SK-N-SH (cell line): ENCODE measurements around the gene PRICKLE1. TPM values are rescaled to one million over a fixed set of nuclear protein-coding genes. Genes with fewer than 3 reads are reported as not detected.

ENCODE experiments used
- CTCF ChIA-PET: fragments of 300-600, 350-600 bp; formaldehyde crosslinking; extraction: SDS; loops from one replicate; lab custom pipeline; 2021; lab: Yijun Ruan, JAX
- POLR2A ChIA-PET: fragments of 350-600 bp; sonication (Branson Sonifier 250); formaldehyde crosslinking; extraction: SDS; loops from one replicate; lab custom pipeline; 2020; ENCODE audit warnings: antibody characterized with exemption, inconsistent platforms; lab: Yijun Ruan, JAX
- DNase-seq: peaks from one replicate; pipeline ENCODE4 v3.0.0; 2012
- H2AFZ ChIP-seq: fragments of 200-600 bp; sonication (generic); 2 replicates; pipeline ENCODE4 v1.8.1; 2016; ENCODE audit warnings: antibody characterized with exemption, mild to moderate bottlenecking, low read depth
- H3F3A ChIP-seq: fragments of 200-600 bp; sonication (generic); replicated peaks from 2 replicates; pipeline ENCODE3; 2016; ENCODE audit warnings: antibody characterized with exemption, mild to moderate bottlenecking; ENCODE audit not compliant: insufficient read depth
- H3K27ac ChIP-seq, 2 experiments: fragments of 200-500 bp in 1 of 2; fragments of 200-600 bp in 1 of 2; sonication (Bioruptor generic) in 1 of 2; sonication (generic), shearing (Covaris generic) in 1 of 2; 2 replicates each; pipeline versions ENCODE4 v1.5.1 to v1.6.1; 2014 to 2016; ENCODE audit warnings: low read depth in 2 of 2, inconsistent platforms in 1 of 2, low read length in 1 of 2, mild to moderate bottlenecking in 1 of 2, mixed read lengths in 1 of 2
- H3K27me3 ChIP-seq: fragments of 200-600 bp; sonication (generic), shearing (Covaris generic); 2 replicates; pipeline ENCODE4 v1.6.1; 2016; ENCODE audit warnings: mixed run types; ENCODE audit not compliant: insufficient read depth
- H3K36me3 ChIP-seq, 2 experiments: fragments of 200-500 bp in 1 of 2; fragments of 200-600 bp in 1 of 2; sonication (Bioruptor generic) in 1 of 2; sonication (generic) in 1 of 2; replicated peaks in 1 of 2; 2 replicates each; pipeline versions ENCODE3 to v1.5.1; 2014 to 2016; ENCODE audit warnings: low read length in 1 of 2, mild to moderate bottlenecking in 1 of 2; ENCODE audit not compliant: insufficient read depth in 2 of 2, control insufficient read depth in 1 of 2
- H3K4me1 ChIP-seq, 2 experiments: fragments of 200-500 bp in 1 of 2; fragments of 200-600 bp in 1 of 2; sonication (Bioruptor generic) in 1 of 2; sonication (generic), shearing (Covaris generic) in 1 of 2; 2 replicates each; pipeline versions ENCODE4 v1.5.1 to v1.6.1; 2014 to 2016; ENCODE audit warnings: low read depth in 1 of 2, low read length in 1 of 2, mixed run types in 1 of 2; ENCODE audit not compliant: insufficient read depth in 2 of 2, control insufficient read depth in 1 of 2
- H3K4me2 ChIP-seq: fragments of 200-600 bp; sonication (generic), shearing (Covaris generic); 2 replicates; pipeline ENCODE4 v1.6.1; 2017; ENCODE audit warnings: mixed run types
- H3K4me3 ChIP-seq, 2 experiments: fragments of 200-500 bp in 1 of 2; fragments of 200-600 bp in 1 of 2; sonication (Bioruptor generic) in 1 of 2; sonication (generic), shearing (Covaris generic) in 1 of 2; 2 replicates each; pipeline versions ENCODE4 v1.5.1 to v1.8.1; 2014 to 2016; ENCODE audit warnings: low read depth in 2 of 2, inconsistent platforms in 1 of 2, low read length in 1 of 2, mild to moderate bottlenecking in 1 of 2, mixed read lengths in 1 of 2, moderate library complexity in 1 of 2
- H3K79me2 ChIP-seq: fragments of 200-600 bp; sonication (generic); 2 replicates; pipeline ENCODE4 v1.8.1; 2017; ENCODE audit warnings: mild to moderate bottlenecking; ENCODE audit not compliant: insufficient read depth
- H3K9ac ChIP-seq: fragments of 200-600 bp; sonication (generic); 2 replicates; pipeline ENCODE4 v1.6.1; 2017; ENCODE audit warnings: mixed run types
- H3K9me2 ChIP-seq: fragments of 200-600 bp; sonication (generic); 2 replicates; pipeline ENCODE4 v1.6.1; 2017; ENCODE audit warnings: mixed run types
- H3K9me3 ChIP-seq: fragments of 200-600 bp; sonication (generic); 2 replicates; pipeline ENCODE4 v1.6.1; 2017; ENCODE audit warnings: mixed run types, mild to moderate bottlenecking, moderate library complexity
- H4K20me1 ChIP-seq: fragments of 200-600 bp; sonication (generic); 2 replicates; pipeline ENCODE4 v1.6.1; 2017; ENCODE audit warnings: mild to moderate bottlenecking, mixed run types; ENCODE audit not compliant: insufficient read depth
- EP300 ChIP-seq, 2 experiments: IDR thresholded peaks; 2 replicates each; pipeline versions ENCODE4 v1.4.0 to v1.6.1; 2012; ENCODE audit warnings: borderline replicate concordance in 1 of 2, low read depth in 1 of 2, low read length in 1 of 2
- FOSL2 ChIP-seq: IDR thresholded peaks from 2 replicates; pipeline ENCODE4 v1.4.0; 2012; ENCODE audit warnings: low read depth, mild to moderate bottlenecking, moderate library complexity, borderline replicate concordance
- FOXJ3 ChIP-seq: sonication (generic); formaldehyde crosslinking; IDR thresholded peaks from 2 replicates; pipeline ENCODE4 v1.5.1; 2020; ENCODE audit warnings: mild to moderate bottlenecking, missing genetic modification reagents
- FOXM1 ChIP-seq: IDR thresholded peaks from 2 replicates; pipeline ENCODE4 v1.4.0; 2012; ENCODE audit warnings: low read depth, mild to moderate bottlenecking
- GABPA ChIP-seq: IDR thresholded peaks from 2 replicates; pipeline ENCODE4 v1.4.0; 2012; ENCODE audit warnings: low read depth, mild to moderate bottlenecking
- GATA2 ChIP-seq: sonication (generic); formaldehyde crosslinking; IDR thresholded peaks from 2 replicates; pipeline ENCODE4 v1.5.0; 2020; ENCODE audit warnings: mild to moderate bottlenecking, missing genetic modification reagents
- MEF2A ChIP-seq: IDR thresholded peaks from 2 replicates; pipeline ENCODE4 v1.4.0; 2012; ENCODE audit warnings: low read depth, borderline replicate concordance
- MXI1 ChIP-seq: IDR thresholded peaks from 2 replicates; pipeline ENCODE4 v1.6.1; 2012; ENCODE audit warnings: mild to moderate bottlenecking, low read depth, low read length, improper control_type of control experiment
- NFIC ChIP-seq: IDR thresholded peaks from 2 replicates; pipeline ENCODE4 v1.4.0; 2012; ENCODE audit warnings: borderline replicate concordance
- NRF1 ChIP-seq: IDR thresholded peaks from 2 replicates; pipeline ENCODE4 v1.6.1; 2012; ENCODE audit warnings: low read depth, mild to moderate bottlenecking, low read length
- RFX5 ChIP-seq: IDR thresholded peaks from 2 replicates; pipeline ENCODE4 v1.6.1; 2012; ENCODE audit warnings: mild to moderate bottlenecking, improper control_type of control experiment, low read length
- RXRA ChIP-seq: IDR thresholded peaks from 2 replicates; pipeline ENCODE4 v1.4.0; 2012; ENCODE audit warnings: low read depth, mild to moderate bottlenecking, borderline replicate concordance
- TEAD4 ChIP-seq: IDR thresholded peaks from 2 replicates; pipeline ENCODE4 v1.4.0; 2012; ENCODE audit warnings: mild to moderate bottlenecking, borderline replicate concordance; ENCODE audit not compliant: insufficient read depth
- USF2 ChIP-seq: fragments of 150-350 bp; IDR thresholded peaks from 2 replicates; pipeline ENCODE4 v1.6.1; 2017; ENCODE audit warnings: antibody characterized with exemption, low read length, low read depth, borderline replicate concordance
- YY1 ChIP-seq: IDR thresholded peaks from 2 replicates; pipeline ENCODE4 v1.4.0; 2012; ENCODE audit warnings: low read depth, mild to moderate bottlenecking
- ZBTB33 ChIP-seq: IDR thresholded peaks from 2 replicates; pipeline ENCODE4 v1.4.0; 2012; ENCODE audit warnings: low read depth, borderline replicate concordance
- WGBS: methylation state at CpG from one replicate; pipeline ENCODE4 v1.1.6; 2017; ENCODE audit warnings: low lambda C conversion rate; 5-methylcytosine and 5-hydroxymethylcytosine counted together
- polyA plus RNA-seq, 3 experiments: library from polyadenylated mRNA; depleted of rRNA; stranded (reverse); fragments of >200 nt; gene quantifications; 2 replicates each; pipeline ENCODE4 v1.2.3, GENCODE V29; 2012
- TF ChIP-seq, protein P1 (sequence below): IDR thresholded peaks from 2 replicates; pipeline ENCODE4; 2012
- TF ChIP-seq, protein P2 (sequence below): IDR thresholded peaks from 2 replicates; pipeline ENCODE4 v1.6.1; 2012; ENCODE audit warnings: mild to moderate bottlenecking, low read depth, low read length, moderate library complexity

Gene PRICKLE1
- polyA plus RNA-seq, 1 of the 3 experiments (the other 2 are of a cell fraction): 1.2 TPM

GRCh38 chr12:42495244-42495643, 94.3 kb downstream of the PRICKLE1 start (continued):
- TF ChIP-seq, protein P1, sequence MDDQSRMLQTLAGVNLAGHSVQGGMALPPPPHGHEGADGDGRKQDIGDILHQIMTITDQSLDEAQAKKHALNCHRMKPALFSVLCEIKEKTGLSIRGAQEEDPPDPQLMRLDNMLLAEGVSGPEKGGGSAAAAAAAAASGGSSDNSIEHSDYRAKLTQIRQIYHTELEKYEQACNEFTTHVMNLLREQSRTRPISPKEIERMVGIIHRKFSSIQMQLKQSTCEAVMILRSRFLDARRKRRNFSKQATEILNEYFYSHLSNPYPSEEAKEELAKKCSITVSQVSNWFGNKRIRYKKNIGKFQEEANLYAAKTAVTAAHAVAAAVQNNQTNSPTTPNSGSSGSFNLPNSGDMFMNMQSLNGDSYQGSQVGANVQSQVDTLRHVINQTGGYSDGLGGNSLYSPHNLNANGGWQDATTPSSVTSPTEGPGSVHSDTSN: no peak
- TF ChIP-seq NRF1: no peak
- no peak for TF ChIP-seq USF2
- TF ChIP-seq FOXJ3 (CRISPR knock-in tag): no peak
- TF ChIP-seq GATA2 (CRISPR knock-in tag): no peak
- TF ChIP-seq, protein P2, sequence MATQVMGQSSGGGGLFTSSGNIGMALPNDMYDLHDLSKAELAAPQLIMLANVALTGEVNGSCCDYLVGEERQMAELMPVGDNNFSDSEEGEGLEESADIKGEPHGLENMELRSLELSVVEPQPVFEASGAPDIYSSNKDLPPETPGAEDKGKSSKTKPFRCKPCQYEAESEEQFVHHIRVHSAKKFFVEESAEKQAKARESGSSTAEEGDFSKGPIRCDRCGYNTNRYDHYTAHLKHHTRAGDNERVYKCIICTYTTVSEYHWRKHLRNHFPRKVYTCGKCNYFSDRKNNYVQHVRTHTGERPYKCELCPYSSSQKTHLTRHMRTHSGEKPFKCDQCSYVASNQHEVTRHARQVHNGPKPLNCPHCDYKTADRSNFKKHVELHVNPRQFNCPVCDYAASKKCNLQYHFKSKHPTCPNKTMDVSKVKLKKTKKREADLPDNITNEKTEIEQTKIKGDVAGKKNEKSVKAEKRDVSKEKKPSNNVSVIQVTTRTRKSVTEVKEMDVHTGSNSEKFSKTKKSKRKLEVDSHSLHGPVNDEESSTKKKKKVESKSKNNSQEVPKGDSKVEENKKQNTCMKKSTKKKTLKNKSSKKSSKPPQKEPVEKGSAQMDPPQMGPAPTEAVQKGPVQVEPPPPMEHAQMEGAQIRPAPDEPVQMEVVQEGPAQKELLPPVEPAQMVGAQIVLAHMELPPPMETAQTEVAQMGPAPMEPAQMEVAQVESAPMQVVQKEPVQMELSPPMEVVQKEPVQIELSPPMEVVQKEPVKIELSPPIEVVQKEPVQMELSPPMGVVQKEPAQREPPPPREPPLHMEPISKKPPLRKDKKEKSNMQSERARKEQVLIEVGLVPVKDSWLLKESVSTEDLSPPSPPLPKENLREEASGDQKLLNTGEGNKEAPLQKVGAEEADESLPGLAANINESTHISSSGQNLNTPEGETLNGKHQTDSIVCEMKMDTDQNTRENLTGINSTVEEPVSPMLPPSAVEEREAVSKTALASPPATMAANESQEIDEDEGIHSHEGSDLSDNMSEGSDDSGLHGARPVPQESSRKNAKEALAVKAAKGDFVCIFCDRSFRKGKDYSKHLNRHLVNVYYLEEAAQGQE: no peak
- TF ChIP-seq FOXM1: no peak
- no peak for TF ChIP-seq MXI1
- no peak for TF ChIP-seq NFIC

GRCh38 chr12:42492267-42492666, 97.3 kb downstream of the PRICKLE1 start:
- POLR2A ChIA-PET: interaction anchor here (0.6 kb wide), 1 partner anchor 627 kb away, joined by 3 read pairs; no protein-coding TSS in a partner anchor
- TF ChIP-seq MEF2A: no peak
- TF ChIP-seq RFX5: no peak
- TF ChIP-seq TEAD4: no peak
- TF ChIP-seq ZBTB33: no peak
- no peak for TF ChIP-seq YY1
- no peak for TF ChIP-seq GABPA
- TF ChIP-seq USF2: no peak
- TF ChIP-seq FOSL2: no peak
- no peak for TF ChIP-seq RXRA
- TF ChIP-seq FOXJ3 (CRISPR knock-in tag): no peak
- no peak for TF ChIP-seq EP300 (IDR thresholded peaks at IDR 0.05; ENCODE audit: borderline replicate concordance in 1 of 2, low read depth in 1 of 2, low read length in 1 of 2)
- TF ChIP-seq, protein P1: no peak

More at GRCh38 chr12:42492267-42492666, 97.3 kb downstream of the PRICKLE1 start:
- H3K4me1 ChIP-seq: 0 out of 4 replicates have a peak, but pooled peaks cover 0 to under 1% of the 10 kb centered on the region in 2 experiments
- no peak overlapping the region for H3K4me2 ChIP-seq
- no peak overlapping the region for H2AFZ ChIP-seq
- no peaks in the 10 kb centered on the region for H3K9me2 ChIP-seq
- H3F3A ChIP-seq: no peaks in the 10 kb centered on the region
- H3K9me3 ChIP-seq: no peaks in the 10 kb centered on the region
- H3K36me3 ChIP-seq: no peaks in the 10 kb centered on the region
- DNase-seq: no peak
- no peaks in the 10 kb centered on the region for H3K79me2 ChIP-seq
- no peak overlapping the region for H3K9ac ChIP-seq
- WGBS: 30% methylated on average over 1 of the region's 1 CpG
- CTCF ChIA-PET: interaction anchor here (1.3 to 2.6 kb wide), 3 partner anchors 10 to 77 kb away, joined by 6 to 13 read pairs (median 8); no protein-coding TSS in a partner anchor
- no peaks in the 10 kb centered on the region for H4K20me1 ChIP-seq
- H3K27ac ChIP-seq: no peak overlapping the region
- no peaks in the 10 kb centered on the region; the same call in 1 of the 2 replicates for H3K27me3 ChIP-seq
- no peak overlapping the region for H3K4me3 ChIP-seq
